IMR-90 (cell line): ENCODE results near the gene ACAD11. TPM values are rescaled to one million over a fixed set of nuclear protein-coding genes. Genes with fewer than 3 reads are reported as not detected.

ENCODE experiments used
- ATAC-seq: fragments of 200-7000 bp; cut with Tn5 transposase; 2 replicates; pipeline ENCODE4 v1.9.1; 2020; ENCODE audit warnings: low read depth, mild to moderate bottlenecking, moderate library complexity
- BruUV-seq: library from RNA; stranded (reverse); fragments of 400-500 nt; replicated peaks from 2 replicates; lab custom pipeline; 2021; lab: Mats Ljungman, UMichigan
- CTCF ChIA-PET: fragments of 300-600 bp; formaldehyde crosslinking; extraction: SDS; loops from one replicate; lab custom pipeline; 2021; ENCODE audit warnings: antibody characterized with exemption; lab: Yijun Ruan, JAX
- POLR2A ChIA-PET: fragments of 300-600 bp; sonication (Branson Sonifier 250); formaldehyde crosslinking; loops from one replicate; lab custom pipeline; 2022; ENCODE audit warnings: antibody characterized with exemption; ENCODE audit not compliant: unreplicated experiment; lab: Charles Lee
- DNase-seq: peaks from one replicate; pipeline ENCODE4 v3.0.0; 2013
- H2AFZ ChIP-seq: replicated peaks from 2 replicates; pipeline ENCODE3; 2013; ENCODE audit warnings: low read length, mild to moderate bottlenecking; ENCODE audit not compliant: poor library complexity
- H2AK5ac ChIP-seq: 2 replicates; pipeline ENCODE4 v1.6.1; 2013; ENCODE audit warnings: low read depth, low read length, inconsistent platforms
- H2AK9ac ChIP-seq: replicated peaks from 2 replicates; pipeline ENCODE3; 2013; ENCODE audit warnings: mild to moderate bottlenecking, low read depth, low read length, moderate library complexity; ENCODE audit not compliant: poor library complexity
- H2BK120ac ChIP-seq: 2 replicates; pipeline ENCODE4 v1.6.1; 2013; ENCODE audit warnings: low read depth, low read length, inconsistent platforms
- H2BK15ac ChIP-seq: 3 replicates; pipeline ENCODE4 v1.6.1; 2013; ENCODE audit warnings: low read depth, low read length, inconsistent platforms
- H2BK20ac ChIP-seq: 2 replicates; pipeline ENCODE4 v1.6.1; 2013; ENCODE audit warnings: low read depth, mild to moderate bottlenecking, inconsistent platforms, low read length, moderate library complexity
- H2BK5ac ChIP-seq: 2 replicates; pipeline ENCODE4 v1.6.1; 2013; ENCODE audit warnings: mild to moderate bottlenecking, low read depth, low read length, inconsistent platforms; ENCODE audit not compliant: poor library complexity, severe bottlenecking
- H3K14ac ChIP-seq: replicated peaks from 2 replicates; pipeline ENCODE4 v1.6.1; 2013; ENCODE audit warnings: low read depth, low read length, inconsistent platforms
- H3K18ac ChIP-seq: 2 replicates; pipeline ENCODE4 v1.6.1; 2013; ENCODE audit warnings: low read depth, low read length, control low read depth
- H3K23ac ChIP-seq: 2 replicates; pipeline ENCODE4 v1.6.1; 2013; ENCODE audit warnings: low read depth, low read length, inconsistent platforms
- H3K27ac ChIP-seq: 2 replicates; pipeline ENCODE4 v1.5.1; 2013; ENCODE audit warnings: mild to moderate bottlenecking, control low read depth, low read length; ENCODE audit not compliant: insufficient read depth
- H3K27me3 ChIP-seq: 2 replicates; pipeline ENCODE4 v1.6.1; 2013; ENCODE audit warnings: low read length; ENCODE audit not compliant: control insufficient read depth, insufficient read depth
- H3K36me3 ChIP-seq: 2 replicates; pipeline ENCODE4 v1.6.1; 2013; ENCODE audit warnings: low read length, mixed read lengths; ENCODE audit not compliant: control insufficient read depth, insufficient read depth
- H3K4ac ChIP-seq: 2 replicates; pipeline ENCODE4 v1.6.1; 2013; ENCODE audit warnings: low read depth, low read length, inconsistent platforms
- H3K4me1 ChIP-seq: 2 replicates; pipeline ENCODE4 v1.6.1; 2013; ENCODE audit warnings: low read length, mixed read lengths; ENCODE audit not compliant: control insufficient read depth, insufficient read depth
- H3K4me2 ChIP-seq: 2 replicates; pipeline ENCODE4 v1.6.1; 2013; ENCODE audit warnings: low read depth, mild to moderate bottlenecking, control low read depth, low read length, moderate library complexity
- H3K4me3 ChIP-seq: 2 replicates; pipeline ENCODE4 v1.5.1; 2013; ENCODE audit warnings: low read depth, mild to moderate bottlenecking, control low read depth, low read length, moderate library complexity; ENCODE audit not compliant: insufficient read depth
- H3K56ac ChIP-seq: 2 replicates; pipeline ENCODE4 v1.6.1; 2013; ENCODE audit warnings: low read length, inconsistent platforms; ENCODE audit not compliant: insufficient read depth; ENCODE audit errors: extremely low read depth
- H3K79me1 ChIP-seq, 2 experiments: 2 replicates each; pipeline ENCODE4 v1.6.1; 2013; ENCODE audit warnings: low read length in 2 of 2, inconsistent platforms in 1 of 2, low read depth in 1 of 2
- H3K9ac ChIP-seq: 2 replicates; pipeline ENCODE4 v1.6.1; 2013; ENCODE audit warnings: low read depth, low read length, control low read depth
- H3K9me1 ChIP-seq: 2 replicates; pipeline ENCODE4 v1.6.1; 2013; ENCODE audit warnings: low read length, inconsistent platforms; ENCODE audit not compliant: insufficient read depth
- H3K9me3 ChIP-seq: 2 replicates; pipeline ENCODE4 v1.6.1; 2013; ENCODE audit warnings: low read length; ENCODE audit not compliant: control insufficient read depth, insufficient read depth
- H4K20me1 ChIP-seq: 2 replicates; pipeline ENCODE4 v1.6.1; 2013; ENCODE audit warnings: low read length, inconsistent platforms; ENCODE audit not compliant: insufficient read depth
- H4K5ac ChIP-seq: 2 replicates; pipeline ENCODE4 v1.6.1; 2013; ENCODE audit warnings: mild to moderate bottlenecking, low read depth, low read length, control low read depth
- H4K8ac ChIP-seq, 2 experiments: 2 replicates each; pipeline ENCODE4 v1.6.1; 2013; ENCODE audit warnings: low read depth in 2 of 2, low read length in 2 of 2, control low read depth in 1 of 2, inconsistent platforms in 1 of 2
- H4K91ac ChIP-seq: 2 replicates; pipeline ENCODE4 v1.6.1; 2013; ENCODE audit warnings: low read depth, low read length, inconsistent platforms; ENCODE audit not compliant: insufficient read depth
- BHLHE40 ChIP-seq: fragments of 150-350 bp; IDR thresholded peaks from 2 replicates; pipeline ENCODE4 v1.6.1; 2016; ENCODE audit warnings: mild to moderate bottlenecking, low read depth, low read length
- CEBPB ChIP-seq: IDR thresholded peaks from 2 replicates; pipeline ENCODE4 v1.6.1; 2012; ENCODE audit warnings: low read depth, low read length, improper control_type of control experiment
- CHD1 ChIP-seq: IDR thresholded peaks from 2 replicates; pipeline ENCODE4 v1.6.1; 2012; ENCODE audit warnings: low read depth, low read length, improper control_type of control experiment
- FOS ChIP-seq: fragments of 150-350 bp; IDR thresholded peaks from 2 replicates; pipeline ENCODE4 v1.6.1; 2016; ENCODE audit warnings: low read depth, low read length
- MXI1 ChIP-seq: IDR thresholded peaks from 2 replicates; pipeline ENCODE4 v1.6.1; 2012; ENCODE audit warnings: low read depth, mild to moderate bottlenecking, low read length, moderate library complexity, borderline replicate concordance
- NFE2L2 ChIP-seq: fragments of 150-350 bp; IDR thresholded peaks from 2 replicates; pipeline ENCODE4 v1.6.1; 2016; ENCODE audit warnings: low read depth, mild to moderate bottlenecking, low read length
- RCOR1 ChIP-seq: IDR thresholded peaks from 2 replicates; pipeline ENCODE4 v1.6.1; 2012; ENCODE audit warnings: mild to moderate bottlenecking, low read length, improper control_type of control experiment; ENCODE audit not compliant: insufficient replicate concordance
- RFX5 ChIP-seq: IDR thresholded peaks from 2 replicates; pipeline ENCODE4 v1.8.0; 2012; ENCODE audit warnings: low read depth, mild to moderate bottlenecking, low read length, moderate library complexity
- SMC3 ChIP-seq: fragments of 150-350 bp; IDR thresholded peaks from 2 replicates; pipeline ENCODE4 v1.6.1; 2016; ENCODE audit warnings: low read depth, mild to moderate bottlenecking, antibody characterized with exemption, low read length, moderate library complexity
- USF2 ChIP-seq: fragments of 150-350 bp; IDR thresholded peaks from 2 replicates; pipeline ENCODE4 v1.6.1; 2017; ENCODE audit warnings: mild to moderate bottlenecking, antibody characterized with exemption, low read length, low read depth
- dilution Hi-C: fragments of 300-500 bp; cut with HindIII; formaldehyde crosslinking; loops from one replicate; pipeline ENCODE4 v1.14.3; 2018; ENCODE audit warnings: low sequenced_read_pairs; ENCODE audit not compliant: unreplicated experiment
- in situ Hi-C: fragments of 300-500 bp; cut with MboI; formaldehyde crosslinking; loops from 3 replicates; pipeline ENCODE4 v1.14.3; 2019; ENCODE audit warnings: low sequenced_read_pairs, inconsistent platforms, mixed read lengths
- intact Hi-C: fragments of 100-400 bp; cut with micrococcal nuclease; formaldehyde crosslinking; loops from 2 replicates; pipeline ENCODE4 v1.10.0; 2022
- polyA plus RNA-seq, 3 experiments: library from polyadenylated mRNA; depleted of rRNA; stranded (reverse); fragments of >200 nt; gene quantifications; 2 replicates each; pipeline ENCODE4 v1.2.3, GENCODE V29; 2012; ENCODE audit warnings: low replicate concordance in 1 of 3
- total RNA-seq: library from RNA; depleted of rRNA; stranded (reverse); fragments of >200 nt; gene quantifications from 2 replicates; pipeline ENCODE4 v1.2.3, GENCODE V29; 2012

Gene ACAD11
- total and polyA plus RNA-seq, 2 of the 4 experiments (the other 2 are of a cell fraction) = 16.0 to 18.8 TPM

GRCh38 chr3:132549890-132550578 is 109.6 kb downstream of the ACAD11 start:
- Histone ChIP-seq H2AK9ac (no peak overlapping the region), H2AFZ (no peak overlapping the region), H3K4me1 (peaks cover 14% of the 10 kb centered on the region), H3K18ac (peak overlapping the region; percentile 81; the same call in 1 of the 2 replicates), H4K91ac (0 out of 2 replicates have a peak overlapping the region, but pooled peaks have one; percentile 13), H3K23ac (peak overlapping the region; percentile 36; the same call in 1 of the 2 replicates), H3K14ac (peak overlapping the region; percentile 35), H3K27ac (0 out of 2 replicates have a peak overlapping the region, but pooled peaks have one; percentile 22), H3K79me1 (no peaks in the 10 kb centered on the region), H3K27me3 (no peaks in the 10 kb centered on the region), H3K9me3 (no peaks in the 10 kb centered on the region), H3K4ac (peak overlapping the region; percentile 32), H3K4me2 (peak overlapping the region; percentile 10; the same call in 1 of the 2 replicates), H3K4me3 (no peak overlapping the region), H4K5ac (peak overlapping the region; percentile 54; the same call in 1 of the 2 replicates), H3K9ac (no peak overlapping the region), H2BK15ac (peak overlapping the region; percentile 22; the same call in 2 of the 3 replicates), H2AK5ac (no peak overlapping the region), H4K8ac (peak overlapping the region; percentile 17 to 29; a peak in 3 of 4 replicates), H2BK20ac (no peak overlapping the region), H2BK120ac (peak overlapping the region; percentile 53; the same call in 1 of the 2 replicates), H2BK5ac (peak overlapping the region; percentile 49), H3K56ac (no peak overlapping the region), H3K9me1 (peaks cover 13% of the 10 kb centered on the region), H3K36me3 (no peaks in the 10 kb centered on the region), H4K20me1 (no peaks in the 10 kb centered on the region)
- CTCF ChIA-PET = interaction anchor here (0.9 kb wide), 1 partner anchor 14 kb away, joined by 3 read pairs; no protein-coding TSS in a partner anchor
- dilution Hi-C loops = loop anchor here (25.0 kb wide), 1 partner anchor 87 kb away; no protein-coding TSS in a partner anchor
- peak; percentile 83 for DNase-seq
- ATAC-seq = peak; percentile 62
- TF ChIP-seq CEBPB (no peak), SMC3 (no peak), RCOR1 (no peak), BHLHE40 (no peak), USF2 (no peak), NFE2L2 (no peak), RFX5 (no peak), CHD1 (no peak), MXI1 (no peak), FOS (no peak)
- intact Hi-C loops = no loop called here
- no TSS peak for BruUV-seq
- POLR2A ChIA-PET = no interaction called here
- in situ Hi-C loops = no loop called here
